KMS-11 (cell line): ENCODE data around the gene CACNB4.
A peak's percentile ranks its signal among the peaks of the same experiment; 100 is the strongest.

Source experiments
- H2AFZ ChIP-seq: fragments of 200-600 bp; sonication (generic); 2 replicates; pipeline ENCODE4 v1.6.1; 2016; ENCODE audit warnings: antibody characterized with exemption, mixed run types, low read depth
- H3K27ac ChIP-seq: fragments of 200-600 bp; sonication (generic); 2 replicates; pipeline ENCODE4 v1.6.1; 2016; ENCODE audit warnings: mild to moderate bottlenecking, mixed run types
- H3K27me3 ChIP-seq: fragments of 200-600 bp; sonication (generic); 2 replicates; pipeline ENCODE4 v1.6.1; 2017; ENCODE audit warnings: mild to moderate bottlenecking, low read depth, mixed run types, moderate library complexity; ENCODE audit not compliant: insufficient read depth
- H3K36me3 ChIP-seq: fragments of 200-600 bp; sonication (generic); 2 replicates; pipeline ENCODE4 v1.6.1; 2017; ENCODE audit warnings: mild to moderate bottlenecking, mixed run types; ENCODE audit not compliant: insufficient read depth
- H3K4me1 ChIP-seq: fragments of 200-600 bp; sonication (generic); 2 replicates; pipeline ENCODE4 v1.6.1; 2016; ENCODE audit warnings: mild to moderate bottlenecking, low read depth, mixed run types; ENCODE audit not compliant: poor library complexity, severe bottlenecking
- H3K4me2 ChIP-seq: fragments of 200-600 bp; sonication (generic); 2 replicates; pipeline ENCODE4 v1.7.0; 2016; ENCODE audit warnings: mild to moderate bottlenecking, mixed run types
- H3K4me3 ChIP-seq: fragments of 200-600 bp; sonication (generic); IDR thresholded peaks from 2 replicates; pipeline ENCODE4 v1.6.1; 2017; ENCODE audit warnings: low read depth, low read length, mixed read lengths; ENCODE audit not compliant: insufficient read depth
- H3K79me2 ChIP-seq: fragments of 200-600 bp; sonication (generic); 2 replicates; pipeline ENCODE4 v1.6.1; 2016; ENCODE audit warnings: low read depth, mixed run types; ENCODE audit not compliant: insufficient read depth
- H3K9ac ChIP-seq: fragments of 200-600 bp; sonication (generic); 2 replicates; pipeline ENCODE4 v1.6.1; 2016; ENCODE audit warnings: mild to moderate bottlenecking, mixed run types
- H4K20me1 ChIP-seq: fragments of 200-600 bp; sonication (generic); 2 replicates; pipeline ENCODE4 v1.6.1; 2016; ENCODE audit warnings: mild to moderate bottlenecking, mixed run types; ENCODE audit not compliant: insufficient read depth
- CTCF ChIP-seq: fragments of 200-600 bp; sonication (generic); conservative IDR thresholded peaks from 2 replicates; pipeline ENCODE4 v1.6.1; 2017; ENCODE audit warnings: low read depth, mild to moderate bottlenecking, antibody characterized with exemption, low read length, moderate library complexity, mixed read lengths

Gene CACNB4

GRCh38 chr2:151830961-151831360 is 267.9 kb downstream of the CACNB4 start:
- no peak overlapping the region for H3K27ac ChIP-seq
- no peaks in the 10 kb centered on the region for H4K20me1 ChIP-seq
- no peak overlapping the region for H3K9ac ChIP-seq
- no peak overlapping the region for H3K4me2 ChIP-seq
- H3K27me3 ChIP-seq: no peaks in the 10 kb centered on the region
- H3K4me1 ChIP-seq: peaks cover 20% of the 10 kb centered on the region
- TF ChIP-seq CTCF: no peak
- peaks cover 22% of the 10 kb centered on the region for H3K79me2 ChIP-seq
- no peaks in the 10 kb centered on the region for H3K36me3 ChIP-seq
- no peak overlapping the region for H3K4me3 ChIP-seq
- H2AFZ ChIP-seq: no peak overlapping the region

DNA sequence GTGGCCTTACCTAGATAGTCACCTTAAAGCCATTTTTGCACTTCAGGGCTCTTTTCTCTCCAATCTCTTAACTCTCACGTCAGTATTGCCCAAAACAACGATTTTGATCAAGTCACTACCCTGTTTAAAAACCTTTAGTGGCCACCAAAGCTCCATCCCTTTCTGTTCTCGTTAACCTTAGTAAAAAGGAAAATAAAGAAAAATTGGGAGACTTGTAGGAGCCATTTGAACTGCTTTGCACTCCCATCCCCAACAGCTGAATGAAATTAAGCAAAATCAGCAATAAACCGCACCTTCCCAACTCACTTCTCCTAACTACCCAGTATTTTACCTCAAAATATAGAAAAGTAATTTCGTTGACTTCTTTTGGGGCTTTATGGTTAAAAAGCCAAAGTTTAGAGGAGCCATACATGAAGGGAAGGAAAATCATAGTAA is 269.9 kb downstream of the CACNB4 start:
- Histone ChIP-seq H3K4me2 (peak overlapping the region; percentile 69), H3K9ac (peak overlapping the region; percentile 95), H3K36me3 (no peaks in the 10 kb centered on the region), H4K20me1 (no peaks in the 10 kb centered on the region), H2AFZ (peak overlapping the region; percentile 80), H3K4me3 (no peak overlapping the region), H3K4me1 (peaks cover 30% of the 10 kb centered on the region), H3K27me3 (no peaks in the 10 kb centered on the region), H3K79me2 (peaks cover 42% of the 10 kb centered on the region), H3K27ac (peak overlapping the region; percentile 65)
- TF ChIP-seq CTCF: no peak

DNA sequence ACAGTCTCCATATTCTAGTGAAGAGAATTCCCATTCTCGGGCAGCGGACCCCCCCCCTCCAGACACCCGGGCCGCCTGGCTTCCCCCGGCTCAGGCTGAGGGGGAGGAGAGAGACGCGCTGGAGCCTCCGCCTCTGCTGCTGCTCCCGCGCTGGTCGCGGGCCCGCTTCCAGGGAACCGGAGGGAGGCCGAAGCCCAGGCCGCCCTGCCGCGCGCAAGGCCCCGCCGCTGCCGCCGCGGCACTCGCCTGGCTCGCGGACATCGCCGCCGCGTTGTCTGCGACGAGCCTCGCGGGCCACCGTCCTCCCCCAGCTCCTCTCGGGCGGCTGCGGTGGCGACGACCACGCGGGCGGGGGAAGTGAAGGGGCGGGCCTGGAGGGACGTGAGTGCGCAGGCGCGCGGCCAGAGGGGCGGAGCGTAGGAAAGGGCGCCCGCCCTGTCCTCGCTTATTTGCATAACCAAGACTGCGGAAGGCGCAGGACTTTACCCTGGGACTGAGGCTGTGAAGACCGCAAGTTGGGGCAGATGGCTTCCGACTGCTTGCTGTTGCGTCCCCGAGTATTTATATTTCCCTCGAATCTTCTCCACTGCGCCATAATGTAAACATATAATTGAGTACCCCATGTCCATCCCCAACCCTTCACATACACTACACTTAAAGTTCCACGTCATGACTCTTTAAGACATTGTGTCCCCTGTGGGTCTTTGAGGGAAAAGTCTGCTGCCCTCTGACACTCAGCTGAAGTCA is 270.5 kb downstream of the CACNB4 start, which contains the start of gene ARL5A:
Gene ARL5A, minus strand, starts transcription at position 279 of the 747 bp plus-strand sequence. Its CDS starts 245 bp downstream, at position 34.
- peaks cover under 1% of the 10 kb centered on the region for H4K20me1 ChIP-seq
- no peak for TF ChIP-seq CTCF
- peak within 1 kb of the TSS; percentile 80 for H2AFZ ChIP-seq
- H3K79me2 ChIP-seq: peaks cover 48% of the 10 kb centered on the region
- peak within 1 kb of the TSS; percentile 95 for H3K4me3 ChIP-seq
- peaks cover 32% of the 10 kb centered on the region for H3K4me1 ChIP-seq
- H3K4me2 ChIP-seq: peak within 1 kb of the TSS; percentile 91
- no peaks in the 10 kb centered on the region for H3K27me3 ChIP-seq
- peak within 1 kb of the TSS; percentile 65 for H3K27ac ChIP-seq
- no peaks in the 10 kb centered on the region for H3K36me3 ChIP-seq
- H3K9ac ChIP-seq: peak within 1 kb of the TSS; percentile 95

DNA sequence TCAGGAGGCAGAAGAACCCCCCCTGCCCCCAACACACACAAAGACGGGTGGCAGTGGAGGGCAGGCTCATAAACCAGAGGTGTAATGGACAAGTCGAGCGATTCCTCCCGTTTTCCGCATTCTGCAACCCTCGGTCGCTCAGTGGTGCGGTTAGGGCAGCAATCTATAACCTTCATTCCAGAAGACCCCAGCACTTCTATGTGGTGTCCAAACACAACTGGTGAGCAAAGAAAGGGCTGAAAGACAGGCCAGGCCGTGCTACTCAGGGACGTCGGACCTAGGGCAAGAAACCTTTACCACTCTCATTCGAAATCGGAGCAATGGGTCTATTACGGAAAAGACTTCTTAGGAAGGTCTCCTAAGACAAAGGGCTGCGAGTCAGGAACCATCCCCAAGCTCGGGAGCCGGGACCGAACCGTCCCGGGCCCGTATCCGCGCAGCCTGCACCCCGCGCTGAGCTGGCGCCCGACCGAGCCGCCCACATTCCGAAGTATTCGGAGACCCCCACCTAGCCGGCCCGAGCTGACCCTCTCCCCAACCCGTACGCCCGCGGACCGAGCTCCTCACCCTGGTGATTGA is 271.2 kb downstream of the CACNB4 start:
- H3K36me3 ChIP-seq: no peaks in the 10 kb centered on the region
- no peaks in the 10 kb centered on the region for H3K27me3 ChIP-seq
- H3K27ac ChIP-seq: peak overlapping the region; percentile 65
- H3K4me2 ChIP-seq: peak overlapping the region; percentile 91
- H3K79me2 ChIP-seq: peaks cover 55% of the 10 kb centered on the region
- TF ChIP-seq CTCF: no peak
- H4K20me1 ChIP-seq: peaks cover 7% of the 10 kb centered on the region
- peak overlapping the region; percentile 95 for H3K4me3 ChIP-seq
- H3K9ac ChIP-seq: peak overlapping the region; percentile 95
- peaks cover 38% of the 10 kb centered on the region for H3K4me1 ChIP-seq
- peak overlapping the region; percentile 75 for H2AFZ ChIP-seq
